NCI-H1436 (cell line): ENCODE results near the gene FDPS.
"Not testable (repeated sequence)": the region's sequence is repeated elsewhere in the genome, so short reads cannot be mapped to it uniquely, and the experiment has no call there.

ENCODE experiments used
- DNase-seq: peaks from one replicate; lab custom pipeline; 2025; lab: John Stamatoyannopoulos, UW

The FDPS gene

DNA sequence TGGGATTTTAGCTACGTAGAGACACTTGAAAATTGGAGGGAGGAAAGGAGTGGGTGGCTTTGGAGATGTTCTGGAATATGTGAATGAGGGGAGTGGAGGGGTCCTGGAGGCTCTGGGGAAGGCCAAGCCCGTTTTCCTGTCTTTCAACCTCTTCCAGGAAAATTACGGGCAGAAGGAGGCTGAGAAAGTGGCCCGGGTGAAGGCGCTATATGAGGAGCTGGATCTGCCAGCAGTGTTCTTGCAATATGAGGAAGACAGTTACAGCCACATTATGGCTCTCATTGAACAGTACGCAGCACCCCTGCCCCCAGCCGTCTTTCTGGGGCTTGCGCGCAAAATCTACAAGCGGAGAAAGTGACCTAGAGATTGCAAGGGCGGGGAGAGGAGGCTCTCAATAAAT is 11.6 kb downstream of the FDPS start:
- no peak for DNase-seq

DNA sequence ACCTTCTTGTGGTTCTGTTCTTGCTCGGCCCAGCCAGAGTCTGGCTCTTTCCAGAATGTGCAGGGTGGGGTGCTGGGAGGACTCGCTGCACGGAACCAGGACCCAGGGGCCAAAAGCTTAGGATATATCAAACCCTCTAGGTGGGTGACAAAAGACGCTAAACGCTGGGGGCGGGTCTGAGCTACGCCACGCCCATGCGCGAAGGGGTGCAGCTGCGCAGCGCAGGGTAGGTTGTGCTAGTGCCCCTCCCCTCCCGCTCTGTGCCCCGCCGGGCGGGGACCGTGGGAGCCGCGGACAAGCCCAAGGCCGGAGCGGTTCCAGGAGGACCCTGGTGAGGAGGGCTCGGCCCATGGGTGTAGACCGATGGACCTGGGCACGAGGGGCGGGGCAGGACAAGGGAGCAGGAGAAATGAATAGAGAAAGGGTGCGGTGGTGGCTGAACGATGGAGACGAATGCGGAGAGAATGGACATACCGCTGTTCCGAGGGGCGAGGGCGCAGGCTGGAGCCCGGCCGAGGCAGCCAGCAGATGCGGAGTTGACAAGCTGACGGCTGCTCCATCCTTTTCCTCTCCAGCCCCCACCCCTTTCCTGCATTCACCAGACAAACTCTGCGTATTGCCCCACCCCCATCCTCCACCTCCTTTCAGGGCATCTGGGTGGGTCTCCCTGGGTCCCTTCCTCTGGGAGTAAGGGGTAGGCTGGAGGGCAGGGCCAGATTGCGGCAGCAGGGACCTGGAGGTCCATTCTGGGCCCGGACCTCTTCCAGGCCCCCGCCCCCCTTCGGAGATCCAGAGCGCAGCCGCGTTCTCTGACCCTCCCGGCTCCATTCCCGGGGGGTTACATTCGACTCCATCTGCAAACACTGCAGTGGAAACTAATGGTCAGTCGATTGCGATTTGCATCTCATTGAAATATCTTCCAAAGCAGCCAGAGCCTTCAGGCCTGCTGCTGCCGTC is 12.3 kb downstream of the FDPS start, which contains the start of gene RUSC1:
Gene RUSC1 (plus strand): TSS at position 234 of the 957 bp plus-strand sequence. CDS start 880 bp downstream, outside the sequence.
- DNase-seq = peak; percentile 52

DNA sequence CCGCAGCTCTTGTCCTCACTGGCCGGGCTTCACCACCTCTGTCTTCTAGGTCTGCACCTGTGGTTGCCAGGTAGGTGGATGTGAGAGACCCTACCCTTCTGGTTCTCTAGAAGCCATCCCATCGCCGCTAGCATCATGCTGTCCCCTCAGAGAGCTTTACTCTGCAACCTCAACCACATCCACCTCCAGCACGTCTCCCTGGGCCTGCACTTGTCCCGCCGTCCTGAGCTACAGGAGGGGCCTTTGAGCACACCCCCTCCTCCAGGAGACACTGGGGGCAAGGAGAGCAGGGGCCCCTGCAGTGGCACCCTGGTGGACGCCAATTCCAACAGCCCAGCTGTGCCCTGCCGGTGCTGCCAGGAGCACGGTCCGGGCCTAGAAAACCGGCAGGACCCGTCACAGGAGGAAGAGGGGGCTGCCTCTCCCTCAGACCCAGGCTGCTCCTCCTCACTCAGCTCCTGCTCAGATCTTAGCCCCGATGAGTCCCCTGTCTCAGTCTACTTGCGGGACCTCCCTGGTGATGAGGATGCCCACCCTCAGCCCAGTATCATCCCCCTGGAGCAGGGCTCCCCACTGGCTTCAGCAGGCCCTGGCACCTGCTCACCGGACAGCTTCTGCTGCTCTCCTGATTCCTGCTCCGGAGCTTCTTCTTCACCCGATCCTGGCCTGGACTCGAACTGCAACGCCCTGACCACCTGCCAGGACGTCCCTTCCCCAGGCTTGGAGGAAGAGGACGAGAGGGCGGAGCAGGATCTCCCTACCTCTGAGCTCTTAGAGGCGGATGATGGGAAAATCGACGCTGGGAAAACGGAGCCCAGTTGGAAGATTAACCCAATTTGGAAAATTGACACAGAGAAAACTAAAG is 13.2 kb downstream of the FDPS start:
- DNase-seq = no peak

DNA sequence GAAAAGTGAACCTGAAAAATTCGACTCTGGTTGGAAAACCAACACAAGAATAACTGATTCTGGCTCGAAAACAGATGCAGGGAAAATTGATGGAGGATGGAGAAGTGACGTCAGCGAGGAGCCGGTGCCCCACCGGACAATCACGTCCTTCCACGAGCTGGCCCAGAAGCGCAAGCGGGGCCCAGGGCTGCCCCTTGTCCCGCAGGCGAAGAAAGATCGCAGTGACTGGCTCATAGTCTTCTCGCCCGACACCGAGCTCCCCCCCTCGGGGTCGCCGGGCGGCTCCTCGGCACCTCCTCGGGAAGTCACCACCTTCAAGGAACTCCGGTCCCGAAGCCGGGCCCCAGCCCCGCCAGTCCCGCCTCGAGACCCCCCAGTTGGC is 13.9 kb downstream of the FDPS start:
- DNase-seq = no peak

DNA sequence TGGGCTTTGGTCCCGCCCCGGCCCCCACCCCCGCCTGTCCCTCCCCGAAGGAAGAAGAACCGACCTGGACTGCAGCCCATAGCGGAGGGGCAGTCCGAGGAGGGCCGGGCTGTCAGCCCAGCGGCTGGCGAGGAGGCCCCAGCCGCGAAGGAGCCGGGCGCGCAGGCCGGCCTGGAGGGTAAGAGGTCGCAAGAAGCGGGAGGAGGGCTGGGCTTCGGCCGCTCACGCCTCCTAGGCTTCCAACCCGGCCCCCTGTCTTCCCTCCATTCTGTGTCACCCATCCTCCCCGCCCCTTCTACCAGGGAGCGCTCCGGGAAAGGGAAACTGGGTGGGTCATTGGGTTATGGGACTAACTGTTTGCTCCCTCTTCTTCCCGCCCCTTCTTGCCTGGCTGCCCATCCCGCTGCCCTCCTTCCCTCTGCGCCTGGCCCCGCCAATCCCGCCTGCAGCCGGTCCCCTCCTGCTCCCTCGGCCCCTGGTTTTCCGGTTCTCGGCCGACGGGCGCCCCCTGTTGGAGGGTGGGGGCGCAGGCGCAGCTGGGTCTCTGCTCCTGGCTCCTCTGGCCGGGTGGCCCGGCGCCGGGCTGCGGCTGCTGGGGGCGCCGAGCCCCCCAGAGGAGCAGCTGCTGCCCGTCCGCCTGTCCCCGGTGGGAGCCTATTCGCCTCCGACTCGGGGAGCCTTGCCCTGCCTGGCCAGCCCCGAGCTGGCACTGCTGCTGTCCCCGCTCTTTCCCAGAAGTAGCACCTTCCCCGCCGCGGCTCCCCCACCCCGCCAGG is 14.5 kb downstream of the FDPS start:
- DNase-seq = peak; percentile 77

DNA sequence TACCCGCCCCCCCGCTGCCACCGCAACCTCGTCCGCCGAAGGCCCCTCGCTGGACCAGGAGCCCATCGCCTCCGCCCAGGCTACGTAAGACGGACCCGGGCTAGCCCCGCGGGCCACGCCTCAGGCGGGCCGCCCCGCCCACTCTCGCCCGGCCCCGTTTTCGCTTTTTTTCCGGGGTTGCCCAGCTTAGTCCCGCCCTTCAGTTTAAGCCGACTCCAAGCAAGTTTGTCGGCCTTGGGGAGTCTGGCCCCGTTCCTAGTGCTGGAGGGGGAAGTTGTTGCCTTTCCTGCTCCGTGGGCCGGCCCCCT is 15.0 kb downstream of the FDPS start:
- peak; percentile 69 for DNase-seq

DNA sequence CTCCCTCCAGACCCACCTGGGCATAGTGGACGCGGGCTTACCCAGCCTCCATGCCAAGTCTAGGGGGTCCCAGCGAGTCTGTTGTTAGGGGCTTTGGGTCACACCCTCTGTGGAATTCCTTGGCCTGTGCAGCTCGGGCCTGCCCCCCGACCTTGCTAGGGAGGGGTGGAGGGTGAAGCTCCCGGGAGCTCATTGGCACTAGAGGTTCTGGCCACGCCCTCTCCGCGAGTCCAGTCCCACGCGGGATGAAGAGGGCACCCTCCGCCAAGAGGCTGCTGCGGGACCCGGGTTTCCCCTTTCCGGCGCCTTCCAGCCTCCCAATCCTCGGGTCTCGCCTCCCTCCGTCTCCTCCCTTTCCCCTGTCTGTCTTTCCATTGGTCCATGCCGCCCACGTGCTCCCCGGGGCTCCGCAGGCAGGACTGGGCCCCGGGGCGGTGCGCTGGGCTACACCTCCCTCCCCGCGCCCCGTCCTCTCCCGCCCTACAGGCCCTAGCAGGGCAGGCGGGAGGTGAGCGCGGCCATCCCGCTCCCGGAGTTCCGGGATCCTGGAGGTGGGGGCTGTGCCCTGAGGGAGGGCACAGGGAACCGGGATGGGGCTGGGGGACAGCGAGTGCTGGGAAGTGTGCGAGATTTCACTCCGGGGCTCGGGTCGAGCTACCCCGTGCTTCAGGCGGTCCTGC is 15.5 kb downstream of the FDPS start:
- peak; percentile 91 for DNase-seq

DNA sequence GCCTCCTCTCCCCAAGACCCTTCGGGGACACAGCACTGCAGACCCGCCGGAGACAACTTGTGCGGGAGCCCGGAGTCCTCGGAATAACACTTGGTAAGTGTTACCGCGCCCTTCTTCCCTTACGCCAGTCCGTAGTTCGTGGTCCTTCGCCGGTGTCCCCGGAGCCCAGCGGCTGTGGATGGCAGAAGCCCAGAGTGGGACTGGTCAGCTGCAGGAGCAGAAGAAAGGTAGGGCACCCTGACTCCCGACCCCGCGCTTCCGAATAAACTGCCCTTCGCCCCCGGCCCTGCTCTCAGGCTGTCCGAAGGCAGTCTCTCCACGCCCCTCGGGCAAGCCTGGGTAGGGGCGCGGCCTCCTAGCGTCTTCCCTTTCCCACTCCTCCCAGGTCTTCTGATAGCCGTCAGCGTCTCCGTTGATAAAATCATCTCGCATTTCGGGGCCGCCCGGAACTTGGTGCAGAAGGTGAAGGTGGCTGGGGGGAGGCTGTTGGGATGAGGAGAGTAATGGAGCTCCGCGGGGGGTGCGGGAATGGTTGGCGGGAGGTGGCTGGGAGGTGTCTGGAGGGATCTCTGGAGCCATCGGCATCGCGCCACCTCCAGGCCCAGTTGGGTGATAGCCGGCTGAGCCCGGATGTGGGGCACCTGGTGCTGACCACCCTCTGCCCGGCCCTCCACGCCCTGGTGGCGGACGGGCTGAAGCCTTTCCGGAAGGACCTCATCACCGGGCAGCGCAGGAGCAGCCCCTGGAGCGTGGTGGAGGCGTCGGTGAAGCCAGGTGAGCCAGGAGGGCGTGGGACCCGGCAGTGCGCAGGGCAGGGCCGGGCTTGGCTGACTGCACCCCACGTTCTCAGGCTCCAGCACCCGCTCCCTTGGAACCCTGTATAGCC is 16.3 kb downstream of the FDPS start:
- DNase-seq = no peak

DNA sequence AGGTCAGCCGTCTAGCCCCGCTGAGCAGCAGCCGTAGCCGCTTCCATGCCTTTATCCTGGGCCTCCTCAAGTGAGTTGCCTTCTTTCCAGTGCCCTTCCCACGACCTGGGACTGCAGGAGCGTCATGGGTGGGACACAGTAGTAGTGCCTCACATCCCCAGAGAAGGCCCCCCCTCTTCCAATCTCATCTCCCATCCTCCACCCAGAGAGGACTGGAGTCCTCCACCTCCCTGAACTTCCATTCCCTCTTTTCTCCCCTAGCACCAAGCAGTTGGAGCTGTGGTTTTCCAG is 16.9 kb downstream of the FDPS start:
- no peak for DNase-seq

DNA sequence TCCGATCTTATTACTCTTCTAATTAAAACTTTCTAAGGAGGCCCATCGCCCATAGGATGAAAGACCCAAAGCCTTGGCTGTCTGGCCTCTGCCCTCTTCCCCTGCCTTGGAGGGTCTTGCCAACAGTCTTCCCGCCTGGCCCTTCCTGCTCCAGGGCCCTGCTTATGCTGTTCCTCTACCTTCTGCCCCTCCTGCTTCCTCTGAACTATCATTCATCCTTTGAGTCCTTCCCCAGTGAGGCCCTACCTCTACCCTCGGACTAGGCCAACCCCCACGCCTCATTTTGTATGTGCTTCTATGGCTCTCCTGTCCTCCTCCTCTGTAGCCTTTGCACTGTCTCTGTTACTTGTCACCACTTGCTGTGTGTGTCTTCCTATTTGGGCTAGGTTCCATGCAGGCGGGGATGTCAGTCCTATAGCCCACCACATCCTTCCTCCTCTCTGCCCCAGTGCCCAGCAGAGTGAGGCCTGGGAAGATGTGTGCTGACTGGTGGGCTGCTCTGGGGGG is 17.4 kb downstream of the FDPS start:
- no peak for DNase-seq

DNA sequence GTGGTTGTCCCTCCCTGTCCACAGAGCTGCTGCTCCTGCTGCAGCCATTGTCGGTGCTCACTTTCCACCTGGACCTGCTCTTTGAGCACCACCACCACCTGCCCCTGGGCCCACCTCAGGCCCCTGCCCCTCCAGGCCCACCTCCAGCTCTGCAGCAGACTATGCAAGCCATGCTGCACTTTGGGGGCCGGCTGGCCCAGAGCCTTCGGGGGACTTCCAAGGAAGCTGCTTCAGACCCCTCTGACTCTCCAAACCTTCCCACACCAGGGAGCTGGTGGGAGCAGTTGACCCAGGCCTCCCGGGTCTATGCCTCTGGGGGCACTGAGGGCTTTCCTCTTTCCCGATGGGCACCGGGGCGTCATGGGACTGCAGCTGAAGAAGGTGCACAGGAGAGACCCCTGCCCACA is 18.0 kb downstream of the FDPS start:
- DNase-seq = no peak

DNA sequence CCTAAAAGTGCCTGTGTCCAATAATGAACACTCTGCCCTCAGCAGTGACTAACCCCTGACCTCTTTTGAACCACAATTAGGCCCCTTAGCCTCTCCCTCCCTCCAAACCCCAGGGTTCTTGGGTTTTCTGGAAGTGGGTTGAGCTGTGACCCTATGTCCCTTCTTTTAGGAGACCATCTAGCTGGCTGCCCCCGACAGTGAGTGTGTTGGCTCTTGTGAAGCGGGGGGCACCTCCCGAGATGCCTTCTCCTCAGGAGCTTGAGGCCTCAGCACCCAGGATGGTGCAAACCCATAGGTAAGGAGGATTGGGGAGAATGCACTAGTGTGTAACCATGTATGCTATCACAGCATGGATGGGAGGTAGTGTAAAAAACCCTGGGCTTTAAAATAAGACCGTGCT is 19.3 kb downstream of the FDPS start:
- no peak for DNase-seq

DNA sequence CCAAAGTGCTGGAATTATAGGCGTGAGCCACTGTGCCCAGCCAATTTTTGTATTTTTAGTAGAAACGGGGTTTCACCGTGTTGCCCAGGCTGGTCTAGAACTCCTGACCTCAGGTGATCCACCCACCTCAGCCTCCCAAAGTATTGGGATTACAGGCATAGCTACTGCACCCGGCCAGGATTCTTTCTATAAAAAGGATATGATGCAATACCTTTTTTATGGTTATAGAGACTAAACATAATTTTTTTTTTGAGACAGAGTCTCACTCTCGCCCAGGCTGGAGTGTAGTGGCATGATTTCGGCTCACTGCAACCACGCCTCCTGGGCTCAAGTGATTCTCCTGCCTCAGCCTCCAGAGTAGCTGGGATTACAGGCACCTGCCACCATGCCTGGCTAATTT is 20.2 kb downstream of the FDPS start:
- not testable (repeated sequence) for DNase-seq

DNA sequence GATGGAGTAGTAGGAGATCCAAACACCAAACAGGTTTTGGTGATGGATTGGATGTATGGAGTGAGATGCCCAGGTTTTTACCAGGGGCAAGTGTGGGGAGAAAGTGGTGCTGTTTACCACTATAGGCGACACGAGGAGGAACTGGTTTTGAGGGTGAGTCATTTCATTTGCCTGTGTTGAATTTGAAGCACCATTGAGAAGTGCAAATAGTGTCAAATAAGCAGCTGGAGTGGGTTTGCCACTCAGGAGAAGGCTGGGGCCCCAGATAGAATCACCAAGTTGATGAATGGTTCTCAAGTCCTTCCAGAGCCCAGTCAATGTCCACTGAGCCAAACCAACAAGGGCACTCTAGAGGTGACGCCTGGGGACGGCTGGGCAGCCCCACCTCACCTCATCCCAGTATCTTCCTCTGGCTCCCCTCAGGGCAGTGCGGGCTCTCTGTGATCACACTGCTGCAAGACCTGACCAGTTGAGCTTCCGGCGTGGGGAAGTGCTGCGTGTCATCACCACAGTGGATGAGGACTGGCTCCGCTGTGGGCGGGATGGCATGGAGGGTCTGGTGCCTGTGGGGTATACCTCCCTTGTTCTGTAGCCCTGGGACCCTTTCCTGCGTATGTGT is 21.4 kb downstream of the FDPS start:
- no peak for DNase-seq

DNA sequence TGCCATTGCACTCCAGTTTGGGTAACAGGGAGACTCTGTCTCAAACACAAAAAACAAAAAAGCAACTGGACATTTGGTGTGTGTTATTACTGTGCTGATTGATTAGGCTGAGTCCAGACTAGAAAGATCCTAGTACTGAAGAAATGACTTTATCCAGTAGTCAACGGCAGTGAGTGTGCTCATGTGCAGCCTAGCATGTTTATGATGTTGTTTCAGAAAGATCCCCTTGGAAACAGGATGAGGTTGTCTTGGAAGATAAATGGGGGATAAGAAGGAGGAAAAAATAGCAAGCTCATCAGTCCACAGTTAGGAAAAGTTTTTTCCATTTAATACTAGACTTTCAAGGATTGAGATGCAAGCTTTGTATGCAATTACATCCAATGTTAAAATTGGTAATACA is 26.3 kb downstream of the FDPS start:
- no peak for DNase-seq

DNA sequence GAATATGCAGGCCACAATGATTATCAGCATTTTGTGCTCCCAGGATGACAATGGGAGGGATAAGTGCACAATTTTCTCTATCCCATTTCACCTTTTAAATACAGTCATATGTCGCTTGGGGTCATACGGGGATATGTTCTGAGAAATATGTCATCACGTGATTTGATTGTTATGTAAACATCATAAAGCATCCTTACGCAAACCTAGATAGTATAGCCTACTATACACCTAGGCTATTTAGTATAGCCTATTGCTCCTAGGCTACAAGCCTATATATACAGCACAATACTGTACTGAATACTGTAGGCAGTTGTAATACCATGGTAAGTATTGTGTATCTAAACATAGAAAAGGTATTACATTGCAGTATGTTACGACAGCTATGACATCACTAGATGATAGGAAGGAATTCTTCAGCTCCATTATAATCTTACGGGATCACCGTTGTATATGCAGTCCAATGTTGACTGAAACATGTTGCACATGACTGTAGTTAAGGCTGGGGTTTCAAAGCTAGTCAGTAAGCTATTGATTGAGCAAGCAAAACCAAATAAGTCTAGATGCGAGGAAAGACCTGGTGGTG is 30.9 kb downstream of the FDPS start:
- no peak for DNase-seq

DNA sequence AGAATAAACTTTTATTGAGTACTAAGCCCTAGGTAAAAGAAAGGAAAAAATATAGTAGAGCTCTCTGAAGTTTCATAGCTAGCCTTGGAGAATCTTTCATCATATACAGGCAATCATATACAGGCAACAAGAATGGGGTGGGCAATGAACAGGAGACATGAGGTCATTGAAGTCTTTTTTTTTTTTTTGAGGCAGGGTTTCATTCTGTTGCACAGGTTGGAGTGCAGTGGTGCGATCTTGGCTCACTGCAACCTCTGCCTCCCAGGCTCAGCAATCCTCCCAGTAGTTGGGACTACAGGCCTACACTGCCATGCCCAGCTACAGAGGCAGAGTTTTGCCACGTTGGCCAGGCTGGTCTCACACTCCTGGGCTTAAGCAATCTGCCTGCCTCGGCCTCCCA is 34.2 kb downstream of the FDPS start:
- DNase-seq = no peak

DNA sequence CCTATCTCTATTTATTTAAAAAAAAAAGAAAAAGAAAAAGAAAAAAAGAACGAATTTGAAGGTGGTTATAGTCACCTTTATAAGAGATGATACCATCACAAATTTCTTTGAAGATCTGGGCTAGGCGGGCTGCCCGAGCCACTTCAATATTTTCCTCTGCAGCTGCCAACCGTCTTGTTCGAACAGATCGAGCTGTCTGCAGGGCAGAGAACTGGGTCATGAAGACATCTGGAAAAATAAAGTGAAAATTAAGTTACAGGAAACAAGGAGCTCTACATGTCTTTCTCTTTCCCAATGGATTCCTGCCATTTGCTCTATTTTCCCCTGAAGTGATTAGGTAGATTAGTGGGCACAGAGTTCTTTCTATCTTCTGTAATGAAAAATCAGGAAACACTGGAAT is 44.0 kb downstream of the FDPS start:
- DNase-seq = no peak

DNA sequence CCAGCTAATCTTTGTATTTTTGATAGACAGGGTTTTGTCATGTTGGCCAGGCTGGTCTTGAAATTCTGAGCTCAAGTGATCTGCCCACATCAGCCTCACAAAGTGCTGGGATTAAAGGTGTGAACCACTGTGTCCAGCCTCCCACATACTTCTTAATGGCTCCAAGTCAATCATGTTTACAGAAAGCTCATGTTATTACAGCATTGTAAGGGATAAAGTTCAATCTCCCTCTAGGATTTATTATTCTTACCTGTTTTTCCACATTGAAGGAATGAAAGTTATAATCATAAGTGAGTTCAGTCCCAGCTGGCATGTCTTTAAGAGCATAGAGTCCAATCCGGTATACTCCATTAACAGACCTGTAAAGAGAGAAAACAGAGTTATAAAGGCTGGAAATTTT is 51.4 kb downstream of the FDPS start:
- DNase-seq = no peak
